Sciatic nerve (tissue), 2 donors: ENCODE data around the gene CDH18. TPM values are rescaled to one million over a fixed set of nuclear protein-coding genes. Genes with fewer than 3 reads are reported as not detected.

Experiments used
- ATAC-seq: fragments of 200-7000 bp; cut with Tn5 transposase; one replicate; pipeline ENCODE4 v1.9.1; 2020; ENCODE audit warnings: mild to moderate bottlenecking, moderate library complexity
- DNase-seq: peaks from one replicate; pipeline ENCODE4 v3.0.0-alpha.2; 2020; ENCODE audit warnings: low spot score
- intact Hi-C: fragments of 100-400 bp; cut with DNase I; formaldehyde crosslinking; loops from one replicate; pipeline ENCODE4 v1.14.2; 2022
- total RNA-seq: library from RNA; stranded (reverse); fragmentation: NEBNext Ultra II Directional; extraction: Animal tissue kit (Norgen Biotek cat#: 25700); gene quantifications from one replicate; pipeline ENCODE4 v1.2.1, GENCODE V29; 2021
- donor health status: DM: no; HTN: no; CAD: no.
- donor health status: DM: no; HTN: no; CAD: no.

The CDH18 gene
- total RNA-seq, 1 donor from 2014 or later = 0.71 TPM

- no peak for ATAC-seq
- intact Hi-C loops = no loop called here
- no peak for DNase-seq
These were observed 449.4 kb downstream of the CDH18 start for GRCh38 chr5:19538607-19539006.

GRCh38 chr5:19536387-19536786 lies 451.6 kb downstream of the CDH18 start:
- DNase-seq (no peak), ATAC-seq (no peak)
- intact Hi-C loops = no loop called here

GRCh38 chr5:19534751-19535150 lies 453.2 kb downstream of the CDH18 start:
- no peak for ATAC-seq
- intact Hi-C loops = no loop called here
- DNase-seq = no peak

- DNase-seq (no peak), ATAC-seq (no peak)
- intact Hi-C loops = no loop called here
These were observed 455.1 kb downstream of the CDH18 start for GRCh38 chr5:19532936-19533335.

GRCh38 chr5:19531374-19531952 lies 456.5 kb downstream of the CDH18 start:
- DNase-seq (no peak), ATAC-seq (no peak)
- intact Hi-C loops = no loop called here

- ATAC-seq (no peak), DNase-seq (no peak)
- intact Hi-C loops = no loop called here
These were observed 468.6 kb downstream of the CDH18 start for GRCh38 chr5:19519448-19519847.

GRCh38 chr5:19498852-19499251 lies 489.1 kb downstream of the CDH18 start:
- DNase-seq (no peak), ATAC-seq (no peak)
- intact Hi-C loops = no loop called here

- no peak for DNase-seq
- intact Hi-C loops = no loop called here
- ATAC-seq = no peak
These were observed 490.7 kb downstream of the CDH18 start for GRCh38 chr5:19497229-19497815.

GRCh38 chr5:19496056-19496455 lies 491.9 kb downstream of the CDH18 start:
- ATAC-seq (peak; percentile 77), DNase-seq (no peak)
- intact Hi-C loops = no loop called here

- intact Hi-C loops = no loop called here
These were observed 495.1 kb downstream of the CDH18 start for GRCh38 chr5:19492861-19493260.

GRCh38 chr5:19488786-19489185 lies 499.2 kb downstream of the CDH18 start:
- intact Hi-C loops = no loop called here
- no peak for ATAC-seq
- no peak for DNase-seq

More at GRCh38 chr5:19492861-19493260, 495.1 kb downstream of the CDH18 start:
- DNase-seq (no peak), ATAC-seq (no peak)

GRCh38 chr5:19487480-19487879 lies 500.5 kb downstream of the CDH18 start:
- ATAC-seq = no peak
- no peak for DNase-seq
- intact Hi-C loops = no loop called here

GRCh38 chr5:19479562-19479961 lies 508.4 kb downstream of the CDH18 start:
- DNase-seq (no peak), ATAC-seq (no peak)
- intact Hi-C loops = no loop called here

GRCh38 chr5:19462019-19462418 lies 526.0 kb downstream of the CDH18 start:
- intact Hi-C loops = no loop called here
- ATAC-seq = no peak
- no peak for DNase-seq

- no peak for ATAC-seq
- intact Hi-C loops = no loop called here
- no peak for DNase-seq
These were observed 563.5 kb downstream of the CDH18 start for GRCh38 chr5:19424506-19424905.
